K562 (cell line): ENCODE results near the gene PARD3B. TPM values are rescaled to one million over a fixed set of nuclear protein-coding genes. Genes with fewer than 3 reads are reported as not detected.

Experiments used
- CEBPZ ChIP-seq: fragments of 150-350 bp; IDR thresholded peaks from 2 replicates; pipeline ENCODE4 v1.6.1; 2014; ENCODE audit warnings: low read depth, mild to moderate bottlenecking, low read length, borderline replicate concordance
- CUX1 ChIP-seq: fragments of 200-800 bp; sonication (Bioruptor generic); IDR thresholded peaks from 2 replicates; pipeline ENCODE4 v1.6.1; 2016; ENCODE audit warnings: missing genetic modification characterization, missing compliant biosample characterization
- E2F3 ChIP-seq: fragments of 250-450 bp; sonication (Bioruptor Pico); IDR thresholded peaks from 2 replicates; pipeline ENCODE4 v1.4.0; 2020; ENCODE audit warnings: mild to moderate bottlenecking
- FOS ChIP-seq: IDR thresholded peaks from 3 replicates; pipeline ENCODE4 v1.6.1; 2011; ENCODE audit not compliant: insufficient read length; ENCODE audit errors: extremely low read depth
- PRMT5 ChIP-seq: sonication (generic); formaldehyde crosslinking; IDR thresholded peaks from 2 replicates; pipeline ENCODE4 v1.5.0; 2020; ENCODE audit warnings: missing genetic modification reagents
- STAT5A ChIP-seq: IDR thresholded peaks from 2 replicates; pipeline ENCODE4 v1.6.1; 2012; ENCODE audit warnings: low read length, inconsistent platforms, borderline replicate concordance
- ZNF347 ChIP-seq: fragments of 450-650 bp; formaldehyde crosslinking; IDR thresholded peaks from 2 replicates; pipeline ENCODE4 v1.4.0; 2020; ENCODE audit warnings: low read depth, mild to moderate bottlenecking, moderate library complexity
- polyA plus RNA-seq, 8 experiments: library from polyadenylated mRNA; depleted of rRNA in 4 of 8; stranded (reverse) in 5 of 8; unstranded in 3 of 8; fragments of >200 nt; fragmentation: Nextera tagmentation in 2 of 8; fragmentation: Illumina TruSeq in 1 of 8; extraction: Ambion mirVana in 2 of 8; extraction: Trizol in 1 of 8; gene quantifications; 2 replicates each; pipeline versions ENCODE4 v1.2.1 to v1.2.3, GENCODE V29; 2011 to 2014; ENCODE audit warnings: inconsistent platforms in 1 of 8, missing spikeins in 1 of 8
- total RNA-seq, 7 experiments: library from RNA; depleted of rRNA in 6 of 7; stranded (reverse); fragments of >200 nt in 6 of 7; fragmentation: Illumina TruSeq in 2 of 7; extraction: Trizol in 2 of 7; gene quantifications; 2 replicates each; pipeline versions ENCODE4 v1.2.1 to v1.2.3, GENCODE V29; 2011 to 2021; ENCODE audit warnings: low replicate concordance in 1 of 7

PARD3B gene
- total and polyA plus RNA-seq, 9 of the 15 experiments (the other 6 are each of a cell fraction or from before 2014, with no cell fraction given) = 0.15 to 3.0 (median 1.1) TPM

GRCh38 chr2:205609113-205609512, 1063.8 kb downstream of the PARD3B start (continued):
- TF ChIP-seq CUX1 (CRISPR knock-in tag) = no peak
- TF ChIP-seq ZNF347 (CRISPR knock-in tag) = no peak
- no peak for TF ChIP-seq PRMT5 (CRISPR knock-in tag)
- TF ChIP-seq STAT5A = no peak
- TF ChIP-seq FOS = no peak
- no peak for TF ChIP-seq E2F3 (CRISPR knock-in tag)
- TF ChIP-seq CEBPZ = no peak
